HCT116 (cell line): ENCODE data around the gene SPHK1. TPM values are rescaled to one million over a fixed set of nuclear protein-coding genes. Genes with fewer than 3 reads are reported as not detected.

Source experiments
- ATAC-seq: fragments of 200-7000 bp; cut with Tn5 transposase; 2 replicates; pipeline ENCODE4 v1.9.1; 2020; ENCODE audit warnings: mild to moderate bottlenecking, moderate library complexity
- BruUV-seq: library from RNA; stranded (reverse); fragments of 400-500 nt; replicated peaks from 2 replicates; lab custom pipeline; 2021; lab: Mats Ljungman, UMichigan
- CTCF ChIA-PET: fragments of 300-600 bp; sonication (Branson Sonifier 250); formaldehyde crosslinking; loops from one replicate; lab custom pipeline; 2021; ENCODE audit warnings: antibody characterized with exemption; lab: Charles Lee
- POLR2A ChIA-PET: fragments of 300-600, 350-600 bp; sonication (Branson Sonifier 250); formaldehyde crosslinking; loops from one replicate; lab custom pipeline; 2021; ENCODE audit warnings: antibody characterized with exemption; lab: Charles Lee
- RAD21 ChIA-PET, 2 experiments: fragments of 300-600 bp; sonication (Branson Sonifier 250); formaldehyde crosslinking; loops; one replicate each; lab custom pipeline; 2023; ENCODE audit warnings: low total read pairs in 2 of 2; ENCODE audit not compliant: uncharacterized antibody in 2 of 2, unreplicated experiment in 2 of 2, low non-redundant PET in 1 of 2; lab: Charles Lee
- DNase-seq: peaks from one replicate; pipeline ENCODE4 v3.0.0-alpha.2; 2010; ENCODE audit warnings: low read depth, low spot score
- H2AFZ ChIP-seq: fragments of 200-600 bp; shearing (Covaris generic), sonication (generic); 2 replicates; pipeline ENCODE4 v1.6.1; 2017; ENCODE audit warnings: low read depth, mixed run types, mixed read lengths, antibody characterized with exemption, low read length; ENCODE audit not compliant: poor library complexity, severe bottlenecking
- H3K27ac ChIP-seq: 2 replicates; pipeline ENCODE4 v1.5.1; 2012; ENCODE audit warnings: low read depth, low read length
- H3K27me3 ChIP-seq: fragments of 200-600 bp; sonication (generic); 2 replicates; pipeline ENCODE4 v1.6.1; 2016; ENCODE audit warnings: mixed run types, low read length, mixed read lengths; ENCODE audit not compliant: insufficient read depth
- H3K36me3 ChIP-seq, 2 experiments: fragments of 200-500 bp in 1 of 2; fragments of 200-600 bp in 1 of 2; sonication (Bioruptor generic) in 1 of 2; sonication (generic) in 1 of 2; 2 replicates each; pipeline versions ENCODE4 v1.5.1 to v1.6.1; 2014 to 2016; ENCODE audit warnings: low read length in 2 of 2, inconsistent platforms in 1 of 2, mixed read lengths in 1 of 2, mixed run types in 1 of 2; ENCODE audit not compliant: insufficient read depth in 2 of 2, control insufficient read depth in 1 of 2
- H3K4me1 ChIP-seq, 2 experiments: fragments of 200-600 bp in 1 of 2; sonication (generic) in 1 of 2; 2 replicates each; pipeline versions ENCODE4 v1.5.1 to v1.6.1; 2012 to 2017; ENCODE audit warnings: low read length in 2 of 2, inconsistent platforms in 1 of 2, mild to moderate bottlenecking in 1 of 2, mixed read lengths in 1 of 2, mixed run types in 1 of 2, moderate library complexity in 1 of 2; ENCODE audit not compliant: insufficient read depth in 2 of 2, control insufficient read depth in 1 of 2
- H3K4me2 ChIP-seq: fragments of 200-600 bp; sonication (generic); 2 replicates; pipeline ENCODE4 v1.6.1; 2017; ENCODE audit warnings: mixed run types, low read length, mixed read lengths
- H3K4me3 ChIP-seq, 2 experiments: fragments of 200-600 bp in 1 of 2; sonication (generic) in 1 of 2; replicated peaks in 1 of 2; 2 replicates each; pipeline ENCODE4 v1.5.1; 2011 to 2016; ENCODE audit warnings: low read length in 2 of 2, control low read depth in 1 of 2, low read depth in 1 of 2, mild to moderate bottlenecking in 1 of 2, mixed read lengths in 1 of 2, mixed run types in 1 of 2
- H3K79me2 ChIP-seq: fragments of 200-600 bp; sonication (generic); 2 replicates; pipeline ENCODE4 v1.6.1; 2017; ENCODE audit warnings: mild to moderate bottlenecking, mixed run types, low read length, moderate library complexity, mixed read lengths; ENCODE audit not compliant: insufficient read depth
- H3K9ac ChIP-seq: fragments of 200-600 bp; sonication (generic); 2 replicates; pipeline ENCODE4 v1.6.1; 2016; ENCODE audit warnings: low read length, mixed read lengths
- H3K9me2 ChIP-seq: fragments of 200-600 bp; sonication (generic), shearing (Covaris generic); 2 replicates; pipeline ENCODE4 v1.6.1; 2017; ENCODE audit warnings: mixed run types, mild to moderate bottlenecking, moderate library complexity; ENCODE audit not compliant: insufficient read depth
- H3K9me3 ChIP-seq, 2 experiments: fragments of 200-500 bp in 1 of 2; fragments of 200-600 bp in 1 of 2; sonication (Bioruptor generic) in 1 of 2; sonication (generic) in 1 of 2; 2 replicates each; pipeline ENCODE4 v1.6.1; 2014 to 2017; ENCODE audit warnings: low read length in 2 of 2, mixed read lengths in 2 of 2, inconsistent platforms in 1 of 2, low read depth in 1 of 2, mild to moderate bottlenecking in 1 of 2, mixed run types in 1 of 2, moderate library complexity in 1 of 2; ENCODE audit not compliant: control insufficient read depth in 1 of 2, insufficient read depth in 1 of 2
- H4K20me1 ChIP-seq: fragments of 200-600 bp; sonication (generic), shearing (Covaris generic); 2 replicates; pipeline ENCODE4 v1.6.1; 2017; ENCODE audit warnings: mixed run types, mild to moderate bottlenecking, moderate library complexity; ENCODE audit not compliant: insufficient read depth
- CBX3 ChIP-seq: IDR thresholded peaks from 2 replicates; pipeline ENCODE4 v1.6.1; 2012; ENCODE audit warnings: low read depth
- CEBPB ChIP-seq: IDR thresholded peaks from 2 replicates; pipeline ENCODE4 v1.6.1; 2012; ENCODE audit warnings: low read depth
- ELF1 ChIP-seq: IDR thresholded peaks from 2 replicates; pipeline ENCODE4 v1.6.1; 2012; ENCODE audit warnings: low read depth, borderline replicate concordance
- EZH2 ChIP-seq: fragments of 200-600 bp; sonication (generic); IDR thresholded peaks from 2 replicates; pipeline ENCODE4 v1.6.1; 2017; ENCODE audit warnings: antibody characterized with exemption, mixed run types
- EZH2phosphoT487 ChIP-seq: fragments of 200-600 bp; IDR thresholded peaks from 2 replicates; pipeline ENCODE4 v1.6.1; 2018; ENCODE audit warnings: antibody characterized with exemption, borderline replicate concordance
- FOSL1 ChIP-seq: IDR thresholded peaks from 2 replicates; pipeline ENCODE4 v1.6.1; 2012; ENCODE audit warnings: low read depth
- POLR2AphosphoS5 ChIP-seq: IDR thresholded peaks from 2 replicates; pipeline ENCODE4 v1.6.1; 2011; ENCODE audit warnings: mild to moderate bottlenecking, low read depth, low read length, moderate library complexity
- RAD21 ChIP-seq: IDR thresholded peaks from 2 replicates; pipeline ENCODE4 v1.6.1; 2012; ENCODE audit warnings: low read depth, mild to moderate bottlenecking
- SIN3A ChIP-seq: IDR thresholded peaks from 2 replicates; pipeline ENCODE4 v1.6.1; 2012; ENCODE audit warnings: low read depth
- SP1 ChIP-seq: IDR thresholded peaks from 2 replicates; pipeline ENCODE4 v1.6.1; 2012; ENCODE audit warnings: low read depth
- TCF7L2 ChIP-seq: IDR thresholded peaks from 2 replicates; pipeline ENCODE4 v1.7.0; 2011; ENCODE audit warnings: borderline replicate concordance, inconsistent platforms; ENCODE audit not compliant: insufficient read depth, insufficient read length; ENCODE audit errors: extremely low read depth
- YY1 ChIP-seq: IDR thresholded peaks from 2 replicates; pipeline ENCODE4 v1.6.1; 2011; ENCODE audit warnings: low read length, low read depth, moderate library complexity, mild to moderate bottlenecking; ENCODE audit not compliant: insufficient replicate concordance; ENCODE audit errors: extremely low read depth
- ZFX ChIP-seq: fragments of 450-650 bp; IDR thresholded peaks from 2 replicates; pipeline ENCODE4 v1.6.1; 2017
- ZNF274 ChIP-seq: fragments of 200-500 bp; sonication (Bioruptor generic); IDR thresholded peaks from 2 replicates; pipeline ENCODE4 v1.6.1; 2014; ENCODE audit warnings: mild to moderate bottlenecking, low read depth, low read length, inconsistent platforms
- intact Hi-C: fragments of 100-400 bp; cut with micrococcal nuclease; formaldehyde crosslinking; loops from 2 replicates; pipeline ENCODE4 v1.10.0; 2022
- total RNA-seq: library from RNA; stranded (reverse); gene quantifications from one replicate; pipeline ENCODE4 v1.2.1, GENCODE V29; 2021; ENCODE audit not compliant: unreplicated experiment
- TF ChIP-seq, protein P1 (sequence below), 3 experiments: fragments of 200-600 bp in 1 of 3; sonication (generic) in 1 of 3; IDR thresholded peaks in 2 of 3; conservative IDR thresholded peaks in 1 of 3; 2 replicates each; pipeline ENCODE4 v1.5.1; 2012 to 2017; ENCODE audit warnings: low read depth in 2 of 3, low read length in 2 of 3, antibody characterized with exemption in 1 of 3, borderline replicate concordance in 1 of 3, control low read depth in 1 of 3, mild to moderate bottlenecking in 1 of 3, mixed read lengths in 1 of 3, mixed run types in 1 of 3, moderate library complexity in 1 of 3; ENCODE audit not compliant: insufficient read depth in 1 of 3
- TF ChIP-seq, protein P2 (sequence below): IDR thresholded peaks from 2 replicates; pipeline ENCODE4 v1.6.1; 2012
- TF ChIP-seq, protein P3 (sequence below): IDR thresholded peaks from 2 replicates; pipeline ENCODE4 v1.6.1; 2011; ENCODE audit warnings: mild to moderate bottlenecking, low read length, moderate library complexity; ENCODE audit not compliant: insufficient replicate concordance; ENCODE audit errors: extremely low read depth

The SPHK1 gene
- total RNA-seq, 1 experiment from 2014 or later, result 4.6 TPM

DNA sequence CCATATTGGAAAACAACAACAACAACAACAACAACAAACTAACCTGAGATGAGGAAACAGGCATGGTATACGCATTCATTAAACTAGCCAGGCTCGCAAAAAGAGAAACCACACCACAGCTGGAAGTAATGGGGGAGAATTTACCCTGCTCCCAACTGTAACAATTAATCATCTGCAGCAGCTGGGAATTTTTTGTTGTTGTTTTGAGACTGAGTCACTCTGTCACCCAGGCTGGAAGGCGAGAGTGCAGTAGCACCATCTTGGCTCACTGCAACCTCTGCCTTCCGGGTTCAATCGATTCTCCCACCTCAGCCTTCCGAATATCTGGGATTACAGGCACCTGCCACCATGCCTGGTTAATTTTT is 47.0 kb upstream of the SPHK1 start:
- intact Hi-C loops, result no loop called here
- ATAC-seq (no peak), DNase-seq (no peak)
- ChIA-PET CTCF (interaction anchor here (1.0 to 1.4 kb wide), 2 partner anchors 28 to 48 kb away, joined by 4 to 6 read pairs; no protein-coding TSS in a partner anchor), POLR2A (interaction anchor here (1.5 kb wide), 1 partner anchor 16 kb away, joined by 5 read pairs; the partner anchor contains the start of gene PRPSAP1), RAD21 (no interaction called here)
- no peak overlapping the region for H3K9ac ChIP-seq
- H3K4me3 ChIP-seq, result no peak overlapping the region
- H3K27me3 ChIP-seq, result no peaks in the 10 kb centered on the region
- H3K9me3 ChIP-seq, result no peaks in the 10 kb centered on the region
- H4K20me1 ChIP-seq, result no peaks in the 10 kb centered on the region
- no peak overlapping the region for H3K4me2 ChIP-seq
- peaks cover 48% of the 10 kb centered on the region for H3K79me2 ChIP-seq
- BruUV-seq, result no TSS peak
- H2AFZ ChIP-seq, result no peak overlapping the region
- no peaks in the 10 kb centered on the region for H3K9me2 ChIP-seq
- no peaks in the 10 kb centered on the region for H3K4me1 ChIP-seq
- peaks cover 6 to 13% of the 10 kb centered on the region in 2 experiments; a peak in 3 of 4 replicates for H3K36me3 ChIP-seq
- H3K27ac ChIP-seq, result no peak overlapping the region
- TF ChIP-seq FOSL1 (no peak), CBX3 (no peak)

DNA sequence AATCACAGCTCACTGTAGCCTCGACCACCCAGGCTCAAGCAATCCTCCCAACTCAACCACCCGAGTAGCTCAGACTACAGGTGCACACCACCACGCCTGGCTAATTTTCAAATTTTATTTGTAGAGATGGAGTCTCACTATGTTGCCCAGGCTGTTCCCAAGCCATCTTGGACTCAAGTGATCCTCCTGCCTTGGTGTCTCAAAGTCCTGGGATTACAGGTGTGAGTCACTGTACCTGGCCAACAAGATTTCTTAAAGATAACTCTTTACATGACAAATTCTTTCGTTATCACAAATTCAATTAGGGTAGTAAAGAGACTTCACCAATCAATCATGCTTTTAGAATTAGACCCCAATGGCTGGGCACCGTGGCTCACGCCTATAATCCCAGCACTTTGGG is 43.1 kb upstream of the SPHK1 start:
- RAD21 ChIA-PET, result no interaction called here
- POLR2A ChIA-PET, result interaction anchor here (1.2 kb wide), 1 partner anchor 12 kb away, joined by 3 read pairs; the partner anchor contains the start of gene PRPSAP1
- Histone ChIP-seq H3K27me3 (no peaks in the 10 kb centered on the region), H3K27ac (no peak overlapping the region), H3K4me3 (no peak overlapping the region), H3K36me3 (peaks cover 22 to 29% of the 10 kb centered on the region in 2 experiments; a peak in 3 of 4 replicates), H3K9ac (no peak overlapping the region), H3K4me1 (no peaks in the 10 kb centered on the region), H2AFZ (no peak overlapping the region), H3K9me2 (no peaks in the 10 kb centered on the region), H3K4me2 (no peak overlapping the region), H3K79me2 (peaks cover 29% of the 10 kb centered on the region), H4K20me1 (no peaks in the 10 kb centered on the region), H3K9me3 (no peaks in the 10 kb centered on the region)
- no TSS peak for BruUV-seq
- ATAC-seq, result no peak
- no peak for TF ChIP-seq POLR2AphosphoS5
- TF ChIP-seq CEBPB, result no peak
- no peak for TF ChIP-seq RAD21
- TF ChIP-seq EZH2, result no peak
- no peak for TF ChIP-seq YY1
- no peak for TF ChIP-seq SIN3A
- no peak for TF ChIP-seq ZFX
- no peak for TF ChIP-seq ELF1
- TF ChIP-seq, protein P1, sequence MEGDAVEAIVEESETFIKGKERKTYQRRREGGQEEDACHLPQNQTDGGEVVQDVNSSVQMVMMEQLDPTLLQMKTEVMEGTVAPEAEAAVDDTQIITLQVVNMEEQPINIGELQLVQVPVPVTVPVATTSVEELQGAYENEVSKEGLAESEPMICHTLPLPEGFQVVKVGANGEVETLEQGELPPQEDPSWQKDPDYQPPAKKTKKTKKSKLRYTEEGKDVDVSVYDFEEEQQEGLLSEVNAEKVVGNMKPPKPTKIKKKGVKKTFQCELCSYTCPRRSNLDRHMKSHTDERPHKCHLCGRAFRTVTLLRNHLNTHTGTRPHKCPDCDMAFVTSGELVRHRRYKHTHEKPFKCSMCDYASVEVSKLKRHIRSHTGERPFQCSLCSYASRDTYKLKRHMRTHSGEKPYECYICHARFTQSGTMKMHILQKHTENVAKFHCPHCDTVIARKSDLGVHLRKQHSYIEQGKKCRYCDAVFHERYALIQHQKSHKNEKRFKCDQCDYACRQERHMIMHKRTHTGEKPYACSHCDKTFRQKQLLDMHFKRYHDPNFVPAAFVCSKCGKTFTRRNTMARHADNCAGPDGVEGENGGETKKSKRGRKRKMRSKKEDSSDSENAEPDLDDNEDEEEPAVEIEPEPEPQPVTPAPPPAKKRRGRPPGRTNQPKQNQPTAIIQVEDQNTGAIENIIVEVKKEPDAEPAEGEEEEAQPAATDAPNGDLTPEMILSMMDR (IDR thresholded peaks at IDR 0.05 in 2 of 3, conservative IDR thresholded peaks at IDR 0.05 in 1 of 3; ENCODE audit: borderline replicate concordance in 1 of 3, insufficient read depth in 1 of 3, low read depth in 2 of 3, low read length in 2 of 3), result no peak
- TF ChIP-seq, protein P2, sequence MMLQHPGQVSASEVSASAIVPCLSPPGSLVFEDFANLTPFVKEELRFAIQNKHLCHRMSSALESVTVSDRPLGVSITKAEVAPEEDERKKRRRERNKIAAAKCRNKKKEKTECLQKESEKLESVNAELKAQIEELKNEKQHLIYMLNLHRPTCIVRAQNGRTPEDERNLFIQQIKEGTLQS, result no peak
- TF ChIP-seq FOSL1, result no peak
- TF ChIP-seq ZNF274, result no peak
- TF ChIP-seq TCF7L2, result no peak
- TF ChIP-seq EZH2phosphoT487, result no peak
- TF ChIP-seq SP1, result no peak
- TF ChIP-seq, protein P3, sequence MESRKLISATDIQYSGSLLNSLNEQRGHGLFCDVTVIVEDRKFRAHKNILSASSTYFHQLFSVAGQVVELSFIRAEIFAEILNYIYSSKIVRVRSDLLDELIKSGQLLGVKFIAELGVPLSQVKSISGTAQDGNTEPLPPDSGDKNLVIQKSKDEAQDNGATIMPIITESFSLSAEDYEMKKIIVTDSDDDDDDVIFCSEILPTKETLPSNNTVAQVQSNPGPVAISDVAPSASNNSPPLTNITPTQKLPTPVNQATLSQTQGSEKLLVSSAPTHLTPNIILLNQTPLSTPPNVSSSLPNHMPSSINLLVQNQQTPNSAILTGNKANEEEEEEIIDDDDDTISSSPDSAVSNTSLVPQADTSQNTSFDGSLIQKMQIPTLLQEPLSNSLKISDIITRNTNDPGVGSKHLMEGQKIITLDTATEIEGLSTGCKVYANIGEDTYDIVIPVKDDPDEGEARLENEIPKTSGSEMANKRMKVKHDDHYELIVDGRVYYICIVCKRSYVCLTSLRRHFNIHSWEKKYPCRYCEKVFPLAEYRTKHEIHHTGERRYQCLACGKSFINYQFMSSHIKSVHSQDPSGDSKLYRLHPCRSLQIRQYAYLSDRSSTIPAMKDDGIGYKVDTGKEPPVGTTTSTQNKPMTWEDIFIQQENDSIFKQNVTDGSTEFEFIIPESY, result no peak
- DNase-seq, result no peak
- intact Hi-C loops, result no loop called here
- CTCF ChIA-PET, result interaction anchor here (0.7 kb wide), 1 partner anchor 70 kb away, joined by 3 read pairs; no protein-coding TSS in a partner anchor
